GM21528 (cell line): ENCODE data around the gene RAPGEF5.

Source experiments
- ATAC-seq: cut with Tn5 transposase; IDR thresholded peaks from one replicate; pipeline ENCODE4 v1.9.1; 2021; ENCODE audit warnings: mild to moderate bottlenecking, moderate library complexity; ENCODE audit not compliant: unreplicated experiment, low FRiP score

RAPGEF5 gene

DNA sequence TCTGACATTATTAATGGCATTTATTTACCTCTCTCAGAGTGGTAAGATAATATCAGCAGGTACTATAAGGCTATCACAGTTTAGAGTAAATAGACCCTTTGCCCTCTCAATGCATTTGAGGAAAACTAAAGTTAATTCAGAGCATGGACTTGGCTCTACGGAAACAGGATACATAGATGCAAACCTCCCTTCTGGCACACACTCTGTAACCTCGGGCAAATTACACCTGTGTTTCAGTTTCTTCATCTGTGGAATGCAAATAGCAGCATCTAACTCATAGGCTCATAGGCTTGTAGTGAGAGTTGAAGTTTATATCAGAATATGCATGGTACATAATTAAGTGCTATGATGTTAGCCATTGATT, 5.6 kb downstream of the RAPGEF5 start:
- peak; percentile 81 for ATAC-seq

DNA sequence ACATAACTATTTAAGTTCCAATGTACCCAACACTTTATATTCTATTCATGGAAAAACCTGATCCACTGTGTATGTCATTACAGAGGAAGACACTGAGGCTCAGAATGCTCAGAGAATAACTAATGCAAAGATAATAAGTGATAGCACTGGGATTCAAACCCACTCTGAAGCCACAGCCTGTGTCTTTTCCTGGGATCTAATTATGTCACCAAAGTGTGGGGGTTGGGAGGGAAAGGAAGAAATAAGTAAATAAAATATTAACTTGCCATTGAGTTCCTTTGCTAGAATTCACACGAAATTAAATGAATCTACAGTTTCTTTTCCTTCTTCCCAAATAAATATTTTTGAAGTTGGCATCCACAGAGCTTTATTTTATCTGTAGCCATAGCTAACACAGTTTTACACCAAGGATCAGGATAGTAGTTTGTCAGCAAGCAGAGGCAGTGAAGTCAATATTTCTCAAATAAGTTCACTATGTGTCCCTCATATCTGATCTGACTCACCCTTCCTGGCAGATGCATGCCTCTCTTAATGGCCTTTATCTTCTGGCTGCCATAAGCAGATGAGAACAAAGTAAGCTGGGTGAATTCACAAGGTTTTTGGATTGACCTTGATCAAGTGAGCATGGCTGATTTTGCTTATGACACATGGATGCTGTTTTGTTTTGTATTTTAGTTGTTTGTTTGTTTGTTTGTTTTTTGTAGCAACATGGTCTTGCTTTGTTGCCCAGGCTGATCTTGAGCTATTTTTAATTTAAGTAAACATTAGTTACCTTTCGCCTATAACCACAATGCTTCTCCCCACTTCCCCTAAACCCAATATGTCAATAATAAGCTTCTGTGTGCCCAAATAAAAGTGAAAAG, 6.3 kb downstream of the RAPGEF5 start:
- ATAC-seq, result peak; percentile 63

DNA sequence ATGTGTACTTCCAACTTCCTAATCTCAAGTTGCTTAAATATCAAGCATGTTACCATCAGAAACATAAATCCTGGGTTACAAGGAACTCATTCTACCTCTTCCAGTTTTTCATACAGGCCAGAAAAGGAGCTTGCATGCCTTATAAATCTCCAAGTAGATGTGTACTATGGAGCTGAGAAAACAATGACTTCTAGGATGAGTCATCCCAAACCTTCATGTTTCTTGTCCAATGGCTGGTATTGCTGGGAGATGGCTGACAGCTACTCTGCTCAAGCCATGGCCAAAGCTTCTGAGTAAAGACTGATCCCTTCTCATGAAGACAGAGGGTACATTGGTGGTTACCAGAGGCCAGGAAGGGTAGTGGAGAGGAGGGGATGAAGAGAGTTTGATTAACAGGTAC, 8.6 kb downstream of the RAPGEF5 start:
- ATAC-seq, result no peak

- ATAC-seq, result no peak
These were observed 10.4 kb downstream of the RAPGEF5 start for GRCh38 chr7:22346383-22347107.

DNA sequence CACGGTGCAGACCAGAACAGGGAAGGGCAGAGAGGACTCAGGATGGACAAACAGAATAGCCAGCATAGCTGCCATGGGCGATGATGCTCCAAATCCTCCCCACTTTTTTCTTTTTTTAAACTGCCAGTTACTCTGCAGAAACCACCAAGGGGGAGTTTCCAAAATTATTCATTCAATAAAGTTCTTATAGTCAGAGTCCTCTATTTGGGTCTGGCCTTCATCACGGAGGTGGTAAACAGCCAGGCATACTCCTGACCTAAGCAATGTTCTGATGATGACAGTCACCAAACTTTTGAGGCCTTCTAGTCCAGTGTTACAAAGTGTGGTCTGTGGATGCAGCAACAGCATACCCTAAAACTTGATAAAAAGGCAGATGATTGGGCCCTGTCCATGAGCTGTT, 12.3 kb downstream of the RAPGEF5 start:
- ATAC-seq, result no peak

DNA sequence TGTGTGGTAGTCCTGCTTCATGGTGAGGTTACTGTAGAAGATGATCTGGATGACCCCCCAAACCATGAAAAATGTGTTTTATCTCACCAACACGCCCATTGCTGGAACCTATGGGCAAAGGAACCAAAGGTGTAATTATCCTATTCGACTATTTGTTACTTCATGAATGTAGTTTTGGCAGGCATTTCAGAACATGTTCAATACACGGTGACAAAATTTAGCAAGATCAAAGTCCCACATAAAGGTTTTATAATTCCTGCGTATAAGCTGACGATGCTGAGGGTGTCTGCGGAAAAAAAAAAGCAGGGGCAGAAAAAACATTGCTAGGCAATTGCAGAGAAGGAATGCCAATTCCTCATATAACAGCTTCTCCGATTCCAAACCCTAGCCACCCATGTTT, 13.3 kb downstream of the RAPGEF5 start:
- ATAC-seq, result no peak

- no peak for ATAC-seq
These were observed 13.9 kb downstream of the RAPGEF5 start for GRCh38 chr7:22343071-22343470.

- ATAC-seq, result no peak
These were observed 17.1 kb downstream of the RAPGEF5 start for GRCh38 chr7:22339725-22340390.

GRCh38 chr7:22338877-22339276, 18.1 kb downstream of the RAPGEF5 start:
- ATAC-seq, result no peak

- no peak for ATAC-seq
These were observed 18.5 kb downstream of the RAPGEF5 start for GRCh38 chr7:22338411-22338810.

DNA sequence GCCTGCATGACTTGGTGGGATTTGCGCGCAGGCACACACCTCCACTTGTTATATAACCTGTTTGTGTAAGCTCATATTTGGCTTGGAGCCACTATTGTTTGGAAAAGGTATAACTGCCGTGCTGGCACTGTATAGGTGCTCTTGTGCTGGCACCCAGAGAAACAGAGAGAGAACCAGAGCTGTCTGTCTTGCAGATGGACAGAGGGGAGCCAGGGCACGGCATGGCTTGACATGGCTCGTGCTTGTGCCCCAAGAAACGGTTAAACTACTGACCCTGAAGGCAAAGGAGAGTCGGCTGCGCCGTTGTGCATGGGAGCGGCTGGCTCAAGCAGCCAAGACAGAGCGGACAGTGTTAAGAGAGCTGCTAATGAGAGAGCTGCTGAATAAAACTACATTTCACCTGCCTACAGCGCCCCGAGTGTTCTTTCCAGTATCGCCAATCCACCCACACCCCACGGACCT, 23.2 kb downstream of the RAPGEF5 start:
- ATAC-seq, result no peak

GRCh38 chr7:22332461-22332870, 24.5 kb downstream of the RAPGEF5 start:
- ATAC-seq, result no peak

DNA sequence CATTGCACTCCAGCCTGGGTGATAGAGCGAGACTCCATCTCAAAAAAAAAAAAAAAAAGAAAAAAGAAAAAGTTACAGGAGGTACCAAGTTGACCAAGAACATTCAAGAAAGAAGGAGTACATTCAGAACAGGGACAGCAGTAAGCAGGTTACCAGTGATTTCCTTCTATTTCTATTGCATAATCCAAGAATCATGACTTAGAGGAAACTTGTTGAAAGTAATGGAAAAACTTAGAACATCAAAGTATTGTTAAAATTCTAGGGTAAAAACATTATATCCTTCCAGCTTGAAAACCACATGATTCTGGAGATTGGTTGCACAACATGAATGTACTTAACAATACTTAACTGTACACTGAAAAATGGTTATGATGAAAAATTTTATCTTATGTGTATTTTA, 25.2 kb downstream of the RAPGEF5 start:
- no peak for ATAC-seq

- ATAC-seq, result no peak
These were observed 26.1 kb downstream of the RAPGEF5 start for GRCh38 chr7:22330903-22331302.

- no peak for ATAC-seq
These were observed 27.0 kb downstream of the RAPGEF5 start for GRCh38 chr7:22329816-22330524.

DNA sequence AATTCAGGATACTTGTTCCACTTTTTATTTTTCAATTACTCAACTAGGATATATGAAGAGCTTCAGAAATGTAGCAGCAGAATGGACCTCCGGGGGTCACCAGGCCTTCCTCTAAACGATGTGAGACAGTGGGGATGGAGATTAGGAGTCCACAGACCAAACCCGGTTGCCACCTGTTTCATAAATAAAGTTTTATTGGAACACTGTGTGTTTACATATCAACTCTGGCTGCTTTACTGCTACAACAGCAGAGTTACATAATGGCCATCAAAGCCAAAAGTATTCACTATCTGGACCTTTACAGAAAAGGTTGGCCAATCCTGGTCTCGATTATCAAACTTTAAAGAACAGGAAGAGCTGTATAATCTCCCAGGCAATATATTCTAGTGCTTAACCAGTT, 30.8 kb downstream of the RAPGEF5 start:
- no peak for ATAC-seq

DNA sequence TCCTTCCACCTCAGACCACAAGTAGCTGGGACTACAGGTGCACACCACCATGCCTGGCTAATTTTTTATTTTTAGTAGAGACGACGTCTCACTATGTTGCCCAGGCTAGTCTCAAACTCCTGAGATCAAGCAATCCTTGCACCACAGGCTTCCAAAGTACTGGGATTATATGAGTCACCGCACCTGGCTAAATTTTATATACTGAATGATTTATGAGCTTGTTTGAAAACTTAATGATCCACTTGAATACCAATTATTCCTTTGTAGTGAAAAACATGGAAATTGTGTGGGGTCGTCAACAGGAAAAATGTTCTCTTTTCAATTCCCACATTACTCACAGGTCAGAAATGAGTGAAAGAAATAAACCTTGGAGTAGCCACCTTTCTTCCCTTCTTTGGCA, 31.3 kb downstream of the RAPGEF5 start:
- ATAC-seq, result no peak

- ATAC-seq, result no peak
These were observed 33.2 kb downstream of the RAPGEF5 start for GRCh38 chr7:22323714-22324113.

DNA sequence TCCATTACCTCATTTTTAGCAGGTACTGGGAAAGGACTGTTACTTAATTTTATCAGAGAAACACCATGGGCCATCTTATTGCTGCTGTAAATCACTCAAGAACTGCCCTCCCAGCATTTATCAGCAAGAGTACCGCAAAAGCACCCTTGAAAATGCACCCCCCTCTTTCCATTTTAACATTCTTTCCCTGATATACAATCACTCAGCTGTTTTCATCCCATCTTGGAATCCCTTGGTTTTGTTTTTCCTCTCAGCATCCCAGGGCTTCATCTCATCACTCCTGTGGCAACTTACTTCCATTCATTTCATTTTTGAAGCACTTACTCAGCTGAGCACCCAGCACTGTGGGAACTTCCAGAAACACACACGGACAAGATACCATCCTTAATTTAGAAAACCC, 36.5 kb downstream of the RAPGEF5 start:
- ATAC-seq, result no peak
